Neural cell (in vitro differentiated cells): ENCODE data around the gene BCL11B. TPM values are rescaled to one million over a fixed set of nuclear protein-coding genes. Genes with fewer than 3 reads are reported as not detected.

Experiments used
- H2AFZ ChIP-seq: fragments of 200-600, 300-800 bp; sonication (generic), shearing (Covaris generic); 2 replicates; pipeline ENCODE4 v1.6.0; 2014; ENCODE audit warnings: low read depth, mild to moderate bottlenecking, antibody characterized with exemption, low read length, moderate library complexity
- H3F3A ChIP-seq: fragments of 200-600 bp; shearing (Covaris generic); 2 replicates; pipeline ENCODE4 v1.6.1; 2016; ENCODE audit warnings: mild to moderate bottlenecking, moderate library complexity, mixed read lengths, antibody characterized with exemption, low read length; ENCODE audit not compliant: insufficient read depth, poor library complexity, severe bottlenecking
- H3K27ac ChIP-seq: fragments of 200-600, 300-800 bp; sonication (generic), shearing (Covaris generic); 2 replicates; pipeline ENCODE4 v1.5.1; 2014; ENCODE audit warnings: mild to moderate bottlenecking, low read length, moderate library complexity
- H3K27me3 ChIP-seq: fragments of 300-800, 200-600 bp; sonication (generic), shearing (Covaris generic); 2 replicates; pipeline ENCODE4 v1.6.0; 2014; ENCODE audit warnings: mild to moderate bottlenecking, low read depth, low read length, moderate library complexity; ENCODE audit not compliant: insufficient read depth
- H3K36me3 ChIP-seq: fragments of 300-800, 200-600 bp; sonication (generic), shearing (Covaris generic); 2 replicates; pipeline ENCODE4 v1.5.1; 2014; ENCODE audit warnings: mild to moderate bottlenecking, antibody characterized with exemption, low read length, moderate library complexity; ENCODE audit not compliant: insufficient read depth
- H3K4me2 ChIP-seq: fragments of 300-800, 200-600 bp; sonication (generic), shearing (Covaris generic); 2 replicates; pipeline ENCODE4 v1.6.0; 2014; ENCODE audit warnings: mild to moderate bottlenecking, low read length
- H3K4me3 ChIP-seq: fragments of 300-800, 200-600 bp; sonication (generic), shearing (Covaris generic); 2 replicates; pipeline ENCODE4 v1.5.1; 2014; ENCODE audit warnings: mild to moderate bottlenecking, low read length, moderate library complexity
- H3K79me2 ChIP-seq: fragments of 200-600 bp; shearing (Covaris generic); replicated peaks from 2 replicates; pipeline ENCODE4 v1.6.0; 2014; ENCODE audit warnings: mild to moderate bottlenecking, low read length, moderate library complexity; ENCODE audit not compliant: insufficient read depth
- H3K9ac ChIP-seq: fragments of 300-800, 200-600 bp; sonication (generic), shearing (Covaris generic); 2 replicates; pipeline ENCODE4 v1.6.1; 2016; ENCODE audit warnings: mild to moderate bottlenecking, low read length, mixed read lengths
- H3K9me2 ChIP-seq: fragments of 200-600 bp; shearing (Covaris generic); 2 replicates; pipeline ENCODE4 v1.6.1; 2016; ENCODE audit warnings: mild to moderate bottlenecking, low read length, mixed read lengths; ENCODE audit not compliant: insufficient read depth
- H3K9me3 ChIP-seq: fragments of 200-600, 300-800 bp; sonication (generic), shearing (Covaris generic); 2 replicates; pipeline ENCODE4 v1.6.1; 2016; ENCODE audit warnings: mild to moderate bottlenecking, mixed run types, low read length, moderate library complexity, mixed read lengths
- H4K20me1 ChIP-seq: fragments of 200-600 bp; shearing (Covaris generic); 2 replicates; pipeline ENCODE4 v1.6.1; 2016; ENCODE audit warnings: mild to moderate bottlenecking, mixed run types; ENCODE audit not compliant: insufficient read depth
- CTCF ChIP-seq: fragments of 450-650 bp; IDR thresholded peaks from 2 replicates; pipeline ENCODE4 v1.5.1; 2014; ENCODE audit warnings: antibody characterized with exemption, mild to moderate bottlenecking, moderate library complexity; ENCODE audit not compliant: poor library complexity, severe bottlenecking
- EP300 ChIP-seq: fragments of 450-650 bp; conservative IDR thresholded peaks from 2 replicates; pipeline ENCODE4 v1.6.1; 2014; ENCODE audit warnings: antibody characterized with exemption, mild to moderate bottlenecking, moderate library complexity; ENCODE audit not compliant: poor library complexity, severe bottlenecking
- EZH2 ChIP-seq: fragments of 200-600, 300-800 bp; shearing (Covaris generic), sonication (generic); IDR thresholded peaks from 2 replicates; pipeline ENCODE4 v1.6.1; 2014; ENCODE audit warnings: antibody characterized with exemption, low read length, borderline replicate concordance, mild to moderate bottlenecking; ENCODE audit not compliant: insufficient read depth, poor library complexity, severe bottlenecking
- MXI1 ChIP-seq: fragments of 450-650 bp; conservative IDR thresholded peaks from 2 replicates; pipeline ENCODE4 v1.6.1; 2014; ENCODE audit warnings: antibody characterized with exemption, mild to moderate bottlenecking; ENCODE audit not compliant: poor library complexity, severe bottlenecking
- POLR2AphosphoS5 ChIP-seq: IDR thresholded peaks from 2 replicates; pipeline ENCODE4 v1.6.1; 2012
- RAD21 ChIP-seq: fragments of 450-650 bp; conservative IDR thresholded peaks from 2 replicates; pipeline ENCODE4 v1.6.1; 2014; ENCODE audit warnings: antibody characterized with exemption, mild to moderate bottlenecking, moderate library complexity
- REST ChIP-seq: IDR thresholded peaks from 2 replicates; pipeline ENCODE4 v1.6.1; 2012; ENCODE audit warnings: borderline replicate concordance
- SMC3 ChIP-seq: fragments of 450-650 bp; conservative IDR thresholded peaks from 2 replicates; pipeline ENCODE4 v1.6.1; 2014; ENCODE audit warnings: antibody characterized with exemption, mild to moderate bottlenecking, moderate library complexity; ENCODE audit not compliant: poor library complexity
- TAF1 ChIP-seq: IDR thresholded peaks from 2 replicates; pipeline ENCODE4 v1.6.1; 2012; ENCODE audit warnings: low read depth
- polyA plus RNA-seq: library from polyadenylated mRNA; depleted of rRNA; stranded (reverse); fragments of >200 nt; gene quantifications from 2 replicates; pipeline ENCODE4 v1.2.3, GENCODE V29; 2014

Gene BCL11B
- polyA plus RNA-seq, 1 donor from 2014 or later: 104 TPM

- Histone ChIP-seq H3K36me3 (no peaks in the 10 kb centered on the region), H3K4me2 (no peak overlapping the region), H3K79me2 (no peaks in the 10 kb centered on the region), H4K20me1 (no peaks in the 10 kb centered on the region), H3K9ac (no peak overlapping the region), H3K9me3 (no peaks in the 10 kb centered on the region), H3K4me3 (no peak overlapping the region), H3F3A (no peaks in the 10 kb centered on the region), H2AFZ (no peak overlapping the region), H3K9me2 (no peaks in the 10 kb centered on the region), H3K27me3 (no peaks in the 10 kb centered on the region), H3K27ac (no peak overlapping the region)
- TF ChIP-seq SMC3: no peak
- no peak for TF ChIP-seq REST
- TF ChIP-seq RAD21: no peak
- TF ChIP-seq EZH2: no peak
- no peak for TF ChIP-seq CTCF
- no peak for TF ChIP-seq TAF1
- no peak for TF ChIP-seq POLR2AphosphoS5
- TF ChIP-seq MXI1: no peak
- no peak for TF ChIP-seq EP300
Measured at GRCh38 chr14:99312106-99312505, 40.1 kb upstream of the BCL11B start.

GRCh38 chr14:99309220-99309766, 37.3 kb upstream of the BCL11B start:
- TF ChIP-seq EP300: no peak
- no peak for TF ChIP-seq EZH2
- TF ChIP-seq TAF1: no peak
- TF ChIP-seq RAD21: no peak
- H4K20me1 ChIP-seq: no peaks in the 10 kb centered on the region
- no peaks in the 10 kb centered on the region for H3F3A ChIP-seq
- no peaks in the 10 kb centered on the region for H3K79me2 ChIP-seq
- no peaks in the 10 kb centered on the region for H3K36me3 ChIP-seq
- no peaks in the 10 kb centered on the region for H3K9me2 ChIP-seq
- H3K27me3 ChIP-seq: no peaks in the 10 kb centered on the region
- H2AFZ ChIP-seq: no peak overlapping the region
- no peak overlapping the region for H3K4me3 ChIP-seq
- no peak overlapping the region for H3K9ac ChIP-seq
- H3K4me2 ChIP-seq: no peak overlapping the region
- H3K27ac ChIP-seq: no peak overlapping the region
- no peaks in the 10 kb centered on the region for H3K9me3 ChIP-seq
